Measurements from ENCODE around the gene DDI1.

DDI1 gene

DNA sequence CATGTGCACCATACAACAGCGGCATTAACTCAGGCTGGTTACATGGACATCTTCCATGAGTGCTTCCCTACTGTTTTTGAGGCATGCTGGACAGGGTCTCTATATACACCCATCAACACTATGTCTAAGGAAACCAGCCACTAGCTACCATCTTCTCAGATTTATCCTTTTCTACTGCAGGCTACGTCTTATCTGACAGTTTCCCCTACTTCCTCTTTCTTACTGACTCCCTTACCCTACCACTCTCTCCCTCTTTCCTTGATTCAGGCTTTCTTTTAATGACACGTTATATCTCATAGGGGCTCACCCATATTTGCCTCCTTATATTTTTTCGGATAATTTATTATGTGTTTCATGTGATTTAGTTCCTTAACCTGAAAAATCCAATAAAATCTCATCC lies 41.8 kb downstream of the DDI1 start:
- DNase-seq (ENCODE audit: low read depth), result no peak

DNA sequence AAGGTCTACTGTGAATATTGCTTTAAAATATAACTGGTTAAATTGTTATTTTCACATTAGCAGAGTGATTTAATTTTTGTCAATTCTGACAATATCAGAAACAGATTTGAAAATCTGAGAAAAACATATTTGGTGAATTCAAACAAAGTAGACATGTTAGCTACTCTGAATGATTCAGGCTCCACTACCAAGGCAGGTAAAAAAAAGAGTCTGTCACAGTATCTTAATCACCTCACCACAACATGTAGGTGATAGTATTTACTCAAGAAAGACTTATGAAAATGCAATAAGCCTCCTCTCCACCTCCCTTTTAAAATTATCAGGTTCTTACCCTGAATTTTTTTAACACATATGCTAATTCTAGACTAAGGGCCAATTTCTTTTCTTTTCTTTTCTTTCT lies 42.6 kb downstream of the DDI1 start:
- DNase-seq (ENCODE audit: low read depth), result no peak

- no peak for DNase-seq (ENCODE audit: low read depth)
Measured at GRCh38 chr11:104086621-104087020, 50.2 kb downstream of the DDI1 start.

All from HS-5 (cell line).